GM12878 (cell line): Measurements from ENCODE around the gene SLC5A11. TPM values are rescaled to one million over a fixed set of nuclear protein-coding genes. Genes with fewer than 3 reads are reported as not detected.

ENCODE experiments used
- ATAC-seq: fragments of 200-7000 bp; cut with Tn5 transposase; 3 replicates; pipeline ENCODE4 v1.9.1; 2020; ENCODE audit warnings: mild to moderate bottlenecking, moderate library complexity
- BruUV-seq: library from RNA; stranded (reverse); fragments of 400-500 nt; replicated peaks from 2 replicates; lab custom pipeline; 2021; lab: Mats Ljungman, UMichigan
- CTCF ChIA-PET: fragments of 300-600 bp; sonication (Branson Sonifier 250); formaldehyde crosslinking; extraction: SDS; loops from one replicate; lab custom pipeline; 2021; ENCODE audit warnings: inconsistent platforms; lab: Yijun Ruan, JAX
- POLR2A ChIA-PET: fragments of 350-600 bp; formaldehyde crosslinking; extraction: SDS; loops from one replicate; lab custom pipeline; 2021; ENCODE audit warnings: inconsistent platforms; lab: Charles Lee
- RAD21 ChIA-PET: fragments of 300-600 bp; sonication (Branson Sonifier 250); formaldehyde crosslinking; loops from one replicate; lab custom pipeline; 2023; ENCODE audit warnings: antibody characterized with exemption; ENCODE audit not compliant: unreplicated experiment; lab: Charles Lee
- SMC1A ChIA-PET: fragments of 300-600 bp; sonication (Branson Sonifier 250); formaldehyde crosslinking; loops from one replicate; lab custom pipeline; 2023; ENCODE audit not compliant: unreplicated experiment, uncharacterized antibody; lab: Charles Lee
- DNase-seq: peaks from one replicate; pipeline ENCODE4 v3.0.0-alpha.2; 2011; ENCODE audit warnings: low read depth, low spot score
- FAIRE-seq: peaks from 3 replicates; lab custom pipeline; 2011; peaks lifted over from hg19 to GRCh38; lab: Jason Lieb, UNC
- H2AFZ ChIP-seq: 2 replicates; pipeline ENCODE4 v1.6.0; 2011; ENCODE audit warnings: low read depth, low read length, control low read depth; ENCODE audit not compliant: control insufficient read depth
- H3K27ac ChIP-seq: 2 replicates; pipeline ENCODE4 v1.5.1; 2011; ENCODE audit warnings: control low read depth; ENCODE audit not compliant: control insufficient read depth, insufficient read depth
- H3K27me3 ChIP-seq, 2 experiments: replicated peaks in 1 of 2; 2 replicates each; pipeline versions ENCODE4 v1.6.0 to v1.6.1; 2011; ENCODE audit warnings: low read length in 1 of 2; ENCODE audit not compliant: control insufficient read depth in 2 of 2, insufficient read depth in 2 of 2
- H3K36me3 ChIP-seq, 2 experiments: 2 replicates each; pipeline ENCODE4 v1.5.1; 2011; ENCODE audit warnings: low read length in 1 of 2; ENCODE audit not compliant: control insufficient read depth in 2 of 2, insufficient read depth in 2 of 2
- H3K4me1 ChIP-seq: 2 replicates; pipeline ENCODE4 v1.6.1; 2011; ENCODE audit warnings: mild to moderate bottlenecking, low read length, moderate library complexity, mixed read lengths; ENCODE audit not compliant: control insufficient read depth, insufficient read depth
- H3K4me2 ChIP-seq: 2 replicates; pipeline ENCODE4 v1.6.0; 2011; ENCODE audit warnings: control low read depth; ENCODE audit not compliant: control insufficient read depth, insufficient read depth
- H3K4me3 ChIP-seq: fragments of 200-600 bp; sonication (generic); 2 replicates; pipeline ENCODE4 v1.5.1; 2016
- H3K79me2 ChIP-seq: 2 replicates; pipeline ENCODE4 v1.6.0; 2011; ENCODE audit warnings: low read length; ENCODE audit not compliant: control insufficient read depth, insufficient read depth
- H3K9ac ChIP-seq: 2 replicates; pipeline ENCODE4 v1.8.0; 2011; ENCODE audit warnings: low read length, control low read depth, mixed read lengths; ENCODE audit not compliant: control insufficient read depth, insufficient read depth
- H3K9me3 ChIP-seq: replicated peaks from 3 replicates; pipeline ENCODE4 v1.5.1; 2011; ENCODE audit warnings: mild to moderate bottlenecking, low read length; ENCODE audit not compliant: control insufficient read depth, insufficient read depth
- H4K20me1 ChIP-seq: 2 replicates; pipeline ENCODE4 v1.6.0; 2011; ENCODE audit not compliant: control insufficient read depth, insufficient read depth
- ATF7 ChIP-seq: fragments of 450-650 bp; IDR thresholded peaks from 2 replicates; pipeline ENCODE4 v1.6.1; 2016; ENCODE audit warnings: low read depth, mild to moderate bottlenecking
- CREB1 ChIP-seq: IDR thresholded peaks from 2 replicates; pipeline ENCODE4 v1.6.1; 2012; ENCODE audit warnings: low read depth, mild to moderate bottlenecking, inconsistent platforms
- CTCF ChIP-seq, 3 experiments: IDR thresholded peaks in 2 of 3; conservative IDR thresholded peaks in 1 of 3; 2 replicates each; pipeline ENCODE4 v1.5.1; 2011; ENCODE audit warnings: low read depth in 3 of 3, low read length in 3 of 3, mild to moderate bottlenecking in 3 of 3, control low read depth in 2 of 3, moderate library complexity in 2 of 3, inconsistent platforms in 1 of 3, mixed read lengths in 1 of 3; ENCODE audit not compliant: control insufficient read depth in 2 of 3, insufficient read depth in 1 of 3; ENCODE audit errors: extremely low read depth in 1 of 3
- CUX1 ChIP-seq: IDR thresholded peaks from 2 replicates; pipeline ENCODE4 v1.6.1; 2012; ENCODE audit warnings: improper control_type of control experiment, low read depth, low read length; ENCODE audit not compliant: insufficient replicate concordance
- EGR1 ChIP-seq, 2 experiments: IDR thresholded peaks; 1 replicate in 1 of 2; 2 replicates in 1 of 2; pipeline ENCODE4 v1.6.1; 2011 to 2012; ENCODE audit warnings: low read depth in 2 of 2, low read length in 2 of 2, borderline replicate concordance in 1 of 2, mild to moderate bottlenecking in 1 of 2, moderate library complexity in 1 of 2
- HDGF ChIP-seq: fragments of 450-650 bp; IDR thresholded peaks from 2 replicates; pipeline ENCODE4 v1.6.1; 2016; ENCODE audit warnings: antibody characterized with exemption
- NRF1 ChIP-seq: conservative IDR thresholded peaks from 2 replicates; pipeline ENCODE4 v1.6.1; 2011; ENCODE audit warnings: mild to moderate bottlenecking, low read depth, low read length, improper control_type of control experiment
- PKNOX1 ChIP-seq: fragments of 450-650 bp; IDR thresholded peaks from 2 replicates; pipeline ENCODE4 v1.6.1; 2016; ENCODE audit warnings: mild to moderate bottlenecking
- SUZ12 ChIP-seq: fragments of 200-600 bp; sonication (generic); IDR thresholded peaks from one replicate; pipeline ENCODE4 v1.6.1; 2018; ENCODE audit warnings: antibody characterized with exemption, mild to moderate bottlenecking; ENCODE audit not compliant: unreplicated experiment
- ZBED1 ChIP-seq: IDR thresholded peaks from 2 replicates; pipeline ENCODE4 v1.6.1; 2016; ENCODE audit warnings: borderline replicate concordance
- ZBTB33 ChIP-seq: fragments of 450-650 bp; IDR thresholded peaks from 2 replicates; pipeline ENCODE4 v1.6.1; 2017; ENCODE audit warnings: mild to moderate bottlenecking
- ZNF217 ChIP-seq: fragments of 450-650 bp; IDR thresholded peaks from 2 replicates; pipeline ENCODE4 v1.6.1; 2017; ENCODE audit warnings: antibody characterized with exemption, mild to moderate bottlenecking
- ZNF384 ChIP-seq: IDR thresholded peaks from 2 replicates; pipeline ENCODE4 v1.6.1; 2012; ENCODE audit warnings: low read depth, mild to moderate bottlenecking, low read length, improper control_type of control experiment, borderline replicate concordance
- ZZZ3 ChIP-seq: IDR thresholded peaks from 2 replicates; pipeline ENCODE4 v1.6.1; 2011; ENCODE audit warnings: low read depth; ENCODE audit not compliant: control insufficient read depth, insufficient read length
- WGBS: methylation state at CpG from one replicate; pipeline ENCODE4 v1.1.6; 2016; ENCODE audit warnings: low lambda C conversion rate; ENCODE audit not compliant: insufficient replicate concordance, insufficient coverage; ENCODE audit errors: missing lambda C conversion rate; 5-methylcytosine and 5-hydroxymethylcytosine counted together
- in situ Hi-C: fragments of 300-500 bp; cut with MboI; formaldehyde crosslinking; loops from 9 replicates; pipeline ENCODE4 v1.14.3; 2018; ENCODE audit warnings: mixed read lengths
- intact Hi-C: fragments of 100-400 bp; cut with micrococcal nuclease; formaldehyde crosslinking; loops from one replicate; pipeline ENCODE4 v1.14.2; 2022; ENCODE audit not compliant: unreplicated experiment
- polyA plus RNA-seq, 11 experiments: library from polyadenylated mRNA; depleted of rRNA in 4 of 11; unstranded in 6 of 11; stranded (reverse) in 5 of 11; fragments of >200 nt; fragmentation: Nextera tagmentation in 4 of 11; fragmentation: Illumina TruSeq in 1 of 11; extraction: Ambion mirVana in 4 of 11; extraction: Trizol in 1 of 11; gene quantifications; 1 replicate in 1 of 11; 2 replicates in 10 of 11; pipeline versions ENCODE4 v1.2.1 to v1.2.3, GENCODE V29; 2011 to 2016; ENCODE audit warnings: inconsistent platforms in 2 of 11, missing spikeins in 2 of 11, low read depth in 1 of 11
- total RNA-seq, 4 experiments: library from RNA; depleted of rRNA in 3 of 4; stranded (reverse); fragments of >200 nt in 3 of 4; fragmentation: Illumina TruSeq in 1 of 4; extraction: Trizol in 1 of 4; gene quantifications; 2 replicates each; pipeline versions ENCODE4 v1.2.1 to v1.2.3, GENCODE V29; 2013 to 2021

The SLC5A11 gene
- total and polyA plus RNA-seq, 10 of the 15 experiments (the other 5 are each of a cell fraction or from before 2014, with no cell fraction given), result 0.10 TPM; not detected in 9

GRCh38 chr16:24826096-24826690 is 19.6 kb upstream of the SLC5A11 start:
- ChIA-PET SMC1A (interaction anchor here (0.5 kb wide), 1 partner anchor 74 kb away, joined by 3 read pairs; no protein-coding TSS in a partner anchor), RAD21 (no interaction called here), POLR2A (interaction anchor here (0.5 kb wide), 1 partner anchor 170 kb away, joined by 3 read pairs; no protein-coding TSS in a partner anchor), CTCF (no interaction called here)
- Histone ChIP-seq H3K27me3 (no peaks in the 10 kb centered on the region), H4K20me1 (no peaks in the 10 kb centered on the region), H3K4me1 (no peaks in the 10 kb centered on the region), H3K27ac (no peak overlapping the region), H3K9ac (no peak overlapping the region), H3K79me2 (no peaks in the 10 kb centered on the region), H3K4me3 (no peak overlapping the region), H3K36me3 (peaks cover 5 to 20% of the 10 kb centered on the region in 2 experiments; a peak in 3 of 4 replicates), H3K4me2 (no peak overlapping the region), H3K9me3 (no peaks in the 10 kb centered on the region), H2AFZ (no peak overlapping the region)
- intact Hi-C loops, result no loop called here
- in situ Hi-C loops, result no loop called here
- WGBS, result 86% methylated on average over 9 of the region's 12 CpGs
- FAIRE-seq (no peak), DNase-seq (no peak), ATAC-seq (no peak)
- no TSS peak for BruUV-seq
- TF ChIP-seq NRF1 (no peak), ZBTB33 (no peak), SUZ12 (no peak), HDGF (no peak), CUX1 (no peak), PKNOX1 (no peak), CTCF (IDR thresholded peaks at IDR 0.05 in 2 of 3, conservative IDR thresholded peaks at IDR 0.05 in 1 of 3; ENCODE audit: control insufficient read depth in 2 of 3, extremely low read depth in 1 of 3, insufficient read depth in 1 of 3, low read depth in 3 of 3, low read length in 3 of 3) (no peak), ZZZ3 (no peak), CREB1 (no peak), ZNF217 (no peak), ZBED1 (no peak), EGR1 (IDR thresholded peaks at IDR 0.05; ENCODE audit: borderline replicate concordance in 1 of 2, low read depth in 2 of 2, low read length in 2 of 2) (no peak), ATF7 (no peak), ZNF384 (no peak)
